GM19238 (cell line): ENCODE results near the gene SLC1A7.

ENCODE experiments used
- DNase-seq: peaks from one replicate; pipeline ENCODE4 v3.0.0; 2011; ENCODE audit warnings: low spot score; ENCODE audit not compliant: insufficient read length

Gene SLC1A7

DNA sequence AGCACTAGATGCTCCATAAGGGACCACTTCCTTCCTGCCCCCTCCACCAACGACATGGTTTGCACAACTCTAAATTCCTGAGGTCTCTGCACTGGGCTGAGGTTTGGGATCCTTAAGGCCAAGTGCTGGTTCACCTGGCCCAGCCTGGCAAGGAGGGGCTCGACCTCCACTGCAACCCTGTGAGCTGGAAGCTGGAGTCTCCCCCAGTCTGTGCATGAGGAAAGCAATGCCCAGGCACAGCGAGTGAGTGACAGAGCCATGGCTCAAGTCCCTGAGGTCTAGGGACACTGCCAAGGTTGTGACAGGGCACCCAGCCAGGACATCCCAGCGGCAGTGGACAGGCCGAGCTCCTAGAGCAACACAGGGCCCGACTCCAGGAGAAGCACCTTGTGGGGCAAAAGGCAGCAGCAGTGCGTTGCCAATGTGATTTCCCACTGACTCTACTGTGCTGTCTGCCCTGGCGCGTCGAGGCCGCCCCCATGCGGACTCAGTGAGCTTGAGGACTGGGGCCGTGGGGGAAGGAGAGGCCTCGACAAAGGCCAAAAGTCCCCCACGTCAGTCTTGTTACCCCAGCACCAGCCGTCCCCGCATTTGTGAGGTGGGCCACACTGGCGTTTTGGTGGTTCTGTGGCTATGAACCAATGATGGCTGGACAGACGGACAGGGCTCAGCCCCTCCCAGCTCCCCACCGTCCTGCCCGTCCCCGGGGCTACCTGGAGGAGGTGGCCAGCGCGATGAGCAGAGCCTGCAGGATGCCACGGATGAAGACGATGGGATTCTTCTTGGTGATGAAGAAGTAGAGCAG lies 50.4 kb downstream of the SLC1A7 start:
- no peak for DNase-seq

DNA sequence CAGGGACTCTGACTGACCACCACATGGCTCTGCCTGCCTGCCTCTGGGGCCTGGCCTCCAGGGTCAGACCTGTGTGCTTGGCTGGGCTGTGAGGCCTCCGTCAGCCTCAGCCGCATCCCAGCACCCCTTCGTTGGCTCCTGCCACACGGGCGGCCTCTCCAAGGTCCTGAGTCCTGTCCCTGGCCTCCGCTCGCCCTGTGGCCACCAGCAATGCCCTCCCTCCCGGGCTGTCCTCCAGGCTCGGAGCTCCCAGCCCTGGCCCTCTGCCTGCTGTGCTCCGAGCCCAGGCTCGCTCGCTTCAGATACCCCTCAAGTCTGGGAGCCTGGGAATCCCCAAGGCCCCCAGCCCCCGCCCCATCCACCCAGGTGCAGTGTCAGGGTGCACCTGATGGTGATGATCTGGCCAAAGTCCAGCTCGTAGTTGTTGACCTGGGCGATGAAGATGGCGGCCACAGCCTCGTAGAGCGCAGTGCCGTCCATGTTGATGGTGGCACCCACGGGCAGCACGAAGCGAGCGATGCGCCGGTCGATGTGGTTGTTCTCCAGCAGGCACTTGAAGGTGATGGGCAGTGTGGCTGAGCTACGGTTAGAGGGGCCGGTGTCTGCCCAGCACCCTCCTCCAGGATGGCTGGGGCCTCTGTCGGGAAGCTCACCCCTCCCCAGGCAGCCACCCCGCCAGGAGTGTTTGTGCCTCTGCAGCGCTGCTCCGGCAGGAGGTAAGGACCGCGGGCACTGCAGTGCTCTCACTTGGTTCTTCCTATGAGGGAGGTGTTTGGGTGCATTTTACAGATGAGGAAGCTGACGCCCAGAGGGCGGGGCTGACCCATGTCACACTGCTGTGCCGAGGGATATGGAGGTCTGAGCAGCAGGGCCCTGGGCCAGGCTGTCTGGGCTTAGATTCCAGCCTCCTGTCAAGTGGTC lies 52.0 kb downstream of the SLC1A7 start:
- DNase-seq: no peak

DNA sequence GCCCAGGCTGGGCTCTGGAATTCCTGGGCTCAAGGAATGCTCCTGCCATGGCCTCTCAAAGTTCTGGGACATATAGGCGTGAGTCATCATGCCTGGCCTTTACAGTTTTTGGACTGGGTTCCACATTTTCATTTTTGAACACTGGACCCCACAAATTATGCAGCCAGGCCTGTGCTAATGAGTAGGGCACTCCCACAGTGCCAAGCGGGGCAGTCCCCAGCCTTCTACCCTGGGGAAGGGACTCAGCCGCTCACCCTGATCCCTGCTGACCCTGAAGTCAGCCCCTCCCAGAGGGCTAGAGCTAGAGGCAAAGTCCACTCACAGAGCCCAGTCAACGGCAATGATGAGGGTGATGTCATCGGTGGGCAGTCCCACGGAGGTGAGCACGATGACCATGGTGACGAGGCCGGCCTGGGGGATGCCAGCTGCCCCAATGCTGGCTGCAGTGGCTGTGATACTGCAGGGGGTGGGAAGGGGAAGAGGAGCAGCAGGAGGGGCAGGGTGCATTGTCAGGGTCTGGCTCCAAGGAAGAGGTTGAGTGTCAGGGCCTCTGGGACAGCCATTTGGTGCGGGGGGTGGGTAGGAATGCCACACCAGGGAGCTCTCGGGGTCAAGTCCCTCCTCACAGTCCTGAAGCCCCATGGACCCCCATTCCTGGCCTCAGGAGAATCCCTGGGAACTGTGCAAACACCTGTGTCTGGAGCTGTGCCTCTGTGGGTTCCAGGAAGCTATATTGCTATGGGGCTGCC lies 52.8 kb downstream of the SLC1A7 start:
- DNase-seq: no peak

DNA sequence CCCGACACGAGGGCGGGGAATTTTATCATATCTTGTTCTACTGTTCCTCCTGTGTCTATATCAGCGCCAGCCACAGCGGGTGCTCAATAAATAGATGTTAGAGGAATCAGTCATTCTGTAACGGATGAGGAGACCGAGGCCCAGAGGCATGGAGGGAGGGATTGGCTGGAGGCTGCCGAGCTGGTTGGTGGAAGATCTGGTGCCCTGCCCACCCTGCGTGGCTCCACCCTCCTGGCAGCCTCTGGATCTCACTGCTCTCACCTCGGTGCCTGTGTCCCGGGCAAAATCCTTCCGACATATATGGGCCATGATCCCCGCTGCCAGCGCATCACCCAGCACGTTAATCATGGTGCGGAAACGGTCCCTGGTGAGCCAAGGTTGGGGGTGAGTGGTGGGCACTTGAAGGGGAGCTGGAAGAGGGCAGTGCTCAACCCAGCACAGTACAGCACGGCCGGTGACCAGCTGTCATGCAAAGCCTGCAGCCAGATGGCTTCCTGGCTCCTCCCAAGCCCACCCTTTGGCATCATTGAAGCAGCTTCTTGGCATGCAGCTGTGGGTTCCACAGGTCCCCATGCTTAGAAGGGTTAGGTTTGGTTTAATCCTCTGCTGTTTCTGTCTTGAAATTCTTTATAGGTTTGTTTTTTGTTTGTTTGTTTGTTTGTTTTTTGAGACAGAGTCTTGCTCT lies 53.7 kb downstream of the SLC1A7 start:
- DNase-seq: no peak

DNA sequence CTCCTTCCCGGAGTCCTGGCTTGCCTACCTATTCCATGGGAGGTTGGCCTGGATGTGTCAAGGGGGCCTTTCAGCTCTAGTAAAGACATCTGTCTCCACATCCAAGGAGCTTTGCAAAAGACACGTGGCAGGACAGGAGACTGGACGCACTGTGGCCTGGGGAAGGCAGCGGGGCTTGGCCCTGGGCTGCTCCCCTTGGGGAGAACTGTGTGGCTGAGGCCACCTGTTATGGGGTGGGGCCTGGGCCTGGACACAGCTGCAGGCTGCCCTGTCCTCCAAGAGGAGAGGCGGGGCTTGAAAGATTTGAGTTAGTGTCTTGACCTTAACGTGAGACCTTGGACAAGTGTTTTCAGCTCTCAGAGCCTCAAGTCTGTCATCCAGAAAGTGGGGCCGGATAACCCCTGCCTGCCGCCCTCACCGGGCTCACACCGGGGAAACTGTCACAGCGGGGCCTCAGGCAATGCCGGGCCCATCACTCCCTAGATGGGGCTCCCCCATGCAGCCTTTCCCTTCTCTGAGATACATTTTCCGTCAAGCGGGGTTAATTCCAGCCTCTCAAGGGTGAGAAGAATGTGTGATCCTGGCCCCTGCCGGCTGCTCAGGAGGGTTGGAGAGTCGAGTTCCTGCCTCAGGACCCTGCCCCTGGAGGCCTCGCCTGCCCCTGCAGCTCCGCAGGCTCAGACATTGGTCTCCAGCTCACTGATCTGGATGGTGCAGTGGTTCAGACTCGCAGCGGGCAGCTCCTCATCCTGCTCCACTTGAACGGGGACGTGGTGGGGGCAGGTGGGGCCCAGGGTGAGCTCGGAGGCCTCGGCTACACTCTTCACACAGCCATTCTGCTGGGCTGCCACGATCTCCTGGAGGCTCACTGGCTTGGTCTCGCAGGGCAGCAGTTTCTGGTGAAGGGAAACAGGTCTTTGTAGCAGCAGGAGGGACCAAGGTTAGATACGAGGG lies 54.8 kb downstream of the SLC1A7 start:
- DNase-seq: no peak

DNA sequence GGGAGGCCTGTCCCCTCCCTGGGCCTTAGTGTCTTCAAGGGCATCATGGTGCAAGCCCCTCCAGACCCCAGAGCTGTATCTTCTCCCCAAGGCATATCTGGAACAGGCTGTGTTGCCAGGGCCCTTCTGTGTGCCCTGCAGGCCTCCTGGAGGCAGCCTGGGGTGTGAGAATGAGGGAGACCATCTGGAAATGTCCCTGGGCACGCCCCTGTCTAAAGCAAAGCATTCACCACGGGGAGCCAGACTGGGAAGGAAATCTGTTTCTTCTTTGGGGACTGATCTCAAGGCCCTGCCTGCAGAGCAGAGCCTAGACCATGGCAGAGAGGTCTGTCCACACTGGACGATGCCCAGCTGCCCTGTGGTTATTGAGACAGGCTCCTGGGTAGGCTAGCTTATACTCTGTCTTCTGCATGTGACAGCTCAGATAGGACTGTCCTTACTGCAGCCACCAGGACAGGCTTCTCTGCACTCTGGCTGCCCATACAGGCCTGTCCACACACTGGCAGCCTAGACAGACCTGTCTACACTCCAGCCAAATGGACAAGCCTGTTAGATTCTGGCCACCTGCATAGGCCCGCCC lies 55.9 kb downstream of the SLC1A7 start:
- no peak for DNase-seq

DNA sequence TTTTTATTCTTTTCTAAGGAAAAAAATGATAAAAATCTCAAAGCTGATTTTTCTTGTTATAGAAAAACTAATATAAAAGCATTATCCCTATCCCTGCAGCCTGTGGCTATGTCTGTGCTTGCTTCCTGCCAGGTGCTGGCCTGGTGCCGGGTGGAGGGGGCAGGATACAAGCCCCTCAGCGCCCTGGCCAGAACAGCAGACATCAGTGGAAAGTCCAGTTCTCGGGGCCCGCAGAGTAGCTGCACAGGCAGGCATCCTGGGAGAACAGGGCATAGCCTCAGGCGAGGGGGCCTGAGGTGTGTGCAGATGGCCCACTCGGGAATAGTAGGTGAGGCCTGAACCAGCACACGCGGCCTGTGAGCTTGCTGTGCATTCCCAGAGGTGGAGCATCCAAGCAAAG lies 57.0 kb downstream of the SLC1A7 start:
- DNase-seq: no peak

DNA sequence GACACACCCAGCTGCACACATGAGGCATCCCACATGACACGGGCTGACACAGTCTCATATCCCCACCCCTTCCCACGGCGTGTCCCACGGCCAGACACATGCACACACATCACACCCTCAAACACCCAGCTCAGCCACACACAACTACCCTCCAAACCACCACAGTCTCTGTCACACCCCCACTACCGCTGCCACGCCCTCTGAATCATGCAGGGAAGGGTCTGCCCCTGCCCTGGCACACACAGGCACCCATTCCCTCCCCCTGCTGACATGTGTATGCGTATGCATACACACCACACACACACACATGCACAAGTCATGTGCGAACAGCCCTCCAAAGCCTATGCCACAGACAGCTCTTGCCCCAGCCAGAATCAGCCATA lies 57.9 kb downstream of the SLC1A7 start:
- DNase-seq: no peak

DNA sequence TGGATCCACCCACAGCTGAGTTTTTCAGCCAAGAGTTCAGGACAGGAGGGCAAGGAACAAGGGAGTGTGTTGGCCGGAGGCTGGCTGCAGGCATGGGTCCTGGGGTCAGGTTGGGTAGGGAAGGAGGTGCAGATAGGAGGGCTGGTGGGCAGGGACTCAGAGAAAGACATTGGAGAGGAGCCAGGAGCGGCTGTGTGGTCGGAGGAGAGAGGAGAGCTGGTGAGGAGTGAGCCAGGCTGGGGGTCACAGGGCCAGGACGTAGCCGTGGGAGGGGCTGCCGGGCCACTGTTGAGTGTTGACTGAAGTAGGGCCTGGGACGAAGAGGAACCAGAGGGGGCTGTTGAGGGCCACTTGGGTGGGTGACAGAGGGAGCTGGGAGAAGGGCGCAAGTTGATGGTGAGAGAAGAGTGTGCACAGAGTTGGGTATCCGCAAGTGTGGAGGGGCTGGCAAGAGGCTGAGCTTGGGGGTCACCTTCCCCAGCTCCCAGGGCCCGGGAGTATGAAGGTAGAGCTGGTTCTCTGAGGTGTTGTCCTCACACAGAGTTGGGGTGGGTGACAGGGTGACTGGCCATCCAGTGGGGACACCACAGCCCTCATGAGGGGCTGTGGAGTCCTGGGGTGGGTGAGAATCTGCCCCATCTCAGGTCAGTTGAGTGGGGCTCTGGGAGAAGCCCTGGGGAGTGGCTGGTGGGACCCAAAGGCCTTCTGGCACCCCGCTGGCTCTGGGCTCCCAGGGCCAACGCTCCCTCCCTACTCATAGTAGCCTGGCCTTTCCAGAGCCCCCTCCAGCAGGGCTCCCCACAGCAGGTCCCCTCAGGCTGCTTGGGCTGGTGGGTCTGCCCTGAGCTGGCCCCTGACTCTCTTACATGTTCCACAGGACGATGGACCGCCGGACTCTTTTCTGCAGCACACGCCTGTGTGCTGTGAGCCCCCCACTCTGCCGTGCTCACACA lies 58.5 kb downstream of the SLC1A7 start:
- DNase-seq: no peak

DNA sequence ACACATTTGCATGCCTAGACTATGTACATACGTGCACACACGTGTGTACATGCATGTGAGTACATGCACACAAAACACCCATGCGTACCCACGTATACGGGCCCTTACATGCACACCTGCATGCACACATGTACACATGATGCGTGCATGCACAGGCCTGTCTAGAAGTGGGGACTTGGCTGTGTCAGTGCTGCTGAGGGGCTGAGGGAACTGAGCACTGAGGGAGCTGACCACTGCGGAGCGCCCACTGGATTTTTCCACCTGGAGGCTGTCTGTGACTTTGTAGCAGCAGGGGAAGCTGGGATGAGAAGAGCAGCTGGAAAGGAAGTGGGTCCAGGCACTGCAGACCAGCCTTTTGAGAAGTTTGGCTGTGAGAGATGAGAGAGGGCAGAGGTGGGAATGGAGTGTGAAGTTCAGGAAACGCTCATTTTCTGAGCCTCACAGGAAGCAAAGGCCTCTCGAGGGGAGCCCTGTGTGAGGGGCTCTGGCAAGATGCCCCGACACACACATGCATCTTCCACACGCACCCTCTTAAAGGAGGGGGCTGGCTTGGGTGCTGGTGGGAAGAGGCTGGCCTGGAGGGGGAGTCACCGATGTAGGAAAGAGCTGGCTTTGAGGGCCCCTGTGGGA lies 59.5 kb downstream of the SLC1A7 start:
- no peak for DNase-seq

DNA sequence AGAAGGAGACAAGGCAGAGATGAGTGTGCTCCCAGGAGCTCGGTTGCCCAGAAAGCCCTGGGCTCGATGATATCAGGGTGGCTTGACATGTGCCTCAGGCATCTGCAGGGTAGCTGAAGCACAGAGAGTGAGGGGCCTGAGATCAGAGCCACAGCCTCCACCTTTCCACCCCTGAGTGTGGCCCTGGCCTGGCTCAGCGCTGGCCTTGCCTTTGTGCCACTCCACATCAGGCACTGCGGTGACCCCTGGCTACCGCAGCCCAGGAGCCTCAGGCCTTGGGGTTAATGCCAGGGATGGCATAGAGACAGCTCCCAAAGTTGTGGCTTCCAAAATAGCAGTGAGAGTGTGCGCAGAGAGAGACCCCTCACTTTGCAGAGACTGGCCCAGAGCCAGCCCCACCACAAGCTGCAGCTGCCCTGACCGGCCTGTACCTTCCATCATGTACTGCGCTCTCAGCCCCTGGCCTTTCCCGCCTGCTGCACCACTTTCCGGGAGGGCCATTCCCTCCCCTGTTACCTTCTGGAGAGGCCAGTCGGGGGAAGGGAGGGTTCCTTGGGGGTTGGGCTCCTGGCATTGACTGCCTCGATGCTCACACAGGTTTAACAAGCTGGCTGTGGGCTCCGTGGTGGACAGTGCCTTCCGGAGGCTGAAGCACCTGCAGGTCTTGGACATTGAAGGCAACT lies 60.9 kb downstream of the SLC1A7 start:
- no peak for DNase-seq

DNA sequence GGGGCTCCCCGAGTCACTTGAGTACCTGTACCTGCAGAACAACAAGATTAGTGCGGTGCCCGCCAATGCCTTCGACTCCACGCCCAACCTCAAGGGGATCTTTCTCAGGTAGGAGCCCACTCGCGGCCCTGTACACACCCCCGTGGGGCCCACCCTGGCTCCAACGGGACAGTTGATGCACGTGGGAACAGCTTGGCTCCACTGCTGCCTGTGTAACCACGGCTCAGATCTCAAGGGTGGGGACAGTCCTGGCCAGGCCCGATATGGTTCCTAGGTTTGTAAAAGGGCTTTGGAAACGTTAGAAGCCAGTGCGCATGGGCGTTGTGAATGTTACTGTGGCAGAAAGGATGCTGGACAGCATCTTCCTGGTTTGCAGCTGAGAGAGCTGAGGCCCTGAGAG lies 61.7 kb downstream of the SLC1A7 start:
- no peak for DNase-seq

DNA sequence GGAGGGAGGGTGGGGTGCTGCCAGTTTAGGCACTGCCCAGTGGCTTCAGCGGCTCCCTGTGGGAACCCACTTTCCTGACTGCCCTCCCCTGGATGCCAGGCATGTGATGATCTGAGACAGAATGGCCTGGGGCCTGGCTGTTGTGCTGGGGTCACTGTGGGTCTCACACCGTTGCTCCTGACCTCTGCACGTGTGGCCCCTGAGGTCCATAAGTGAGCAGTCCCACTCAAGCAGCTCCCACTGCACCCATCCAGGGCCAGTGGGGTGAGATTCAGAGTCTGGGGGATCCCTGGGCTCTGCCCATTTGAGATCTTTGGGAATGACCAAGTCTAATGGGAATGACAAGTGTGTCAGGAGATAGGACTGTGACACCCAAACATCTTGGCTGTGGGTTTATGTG lies 62.4 kb downstream of the SLC1A7 start:
- no peak for DNase-seq

DNA sequence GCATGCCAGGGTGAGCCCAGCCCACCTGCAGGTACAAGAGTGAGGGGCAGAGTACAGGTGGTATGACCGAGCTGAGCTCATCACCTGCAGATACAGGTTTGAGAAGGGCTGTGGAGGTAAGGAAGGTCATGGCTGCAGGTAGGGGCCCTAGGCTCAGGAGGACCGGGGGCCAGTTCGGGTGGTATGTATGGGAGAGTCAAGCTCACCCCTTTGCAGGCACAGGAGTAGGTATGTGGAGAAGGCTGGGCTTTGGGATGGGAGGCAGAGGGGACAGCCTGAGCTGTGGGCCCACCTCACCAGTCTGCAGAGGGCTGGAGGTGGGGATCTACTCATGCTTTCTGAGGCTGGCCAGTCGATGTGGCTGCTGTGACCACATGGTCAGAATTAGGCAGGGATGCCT lies 63.2 kb downstream of the SLC1A7 start:
- DNase-seq: no peak

DNA sequence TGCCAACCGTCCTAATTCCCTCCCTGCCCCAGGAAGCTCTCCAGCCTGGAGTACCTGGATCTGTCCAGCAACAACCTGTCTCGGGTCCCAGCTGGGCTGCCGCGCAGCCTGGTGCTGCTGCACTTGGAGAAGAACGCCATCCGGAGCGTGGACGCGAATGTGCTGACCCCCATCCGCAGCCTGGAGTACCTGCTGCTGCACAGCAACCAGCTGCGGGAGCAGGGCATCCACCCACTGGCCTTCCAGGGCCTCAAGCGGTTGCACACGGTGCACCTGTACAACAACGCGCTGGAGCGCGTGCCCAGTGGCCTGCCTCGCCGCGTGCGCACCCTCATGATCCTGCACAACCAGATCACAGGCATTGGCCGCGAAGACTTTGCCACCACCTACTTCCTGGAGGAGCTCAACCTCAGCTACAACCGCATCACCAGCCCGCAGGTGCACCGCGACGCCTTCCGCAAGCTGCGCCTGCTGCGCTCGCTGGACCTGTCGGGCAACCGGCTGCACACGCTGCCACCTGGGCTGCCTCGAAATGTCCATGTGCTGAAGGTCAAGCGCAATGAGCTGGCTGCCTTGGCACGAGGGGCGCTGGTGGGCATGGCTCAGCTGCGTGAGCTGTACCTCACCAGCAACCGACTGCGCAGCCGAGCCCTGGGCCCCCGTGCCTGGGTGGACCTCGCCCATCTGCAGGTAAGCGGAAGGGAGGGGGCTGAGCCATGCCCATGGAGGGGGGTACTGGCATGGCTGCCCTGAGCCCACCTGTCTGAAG lies 63.9 kb downstream of the SLC1A7 start:
- no peak for DNase-seq

DNA sequence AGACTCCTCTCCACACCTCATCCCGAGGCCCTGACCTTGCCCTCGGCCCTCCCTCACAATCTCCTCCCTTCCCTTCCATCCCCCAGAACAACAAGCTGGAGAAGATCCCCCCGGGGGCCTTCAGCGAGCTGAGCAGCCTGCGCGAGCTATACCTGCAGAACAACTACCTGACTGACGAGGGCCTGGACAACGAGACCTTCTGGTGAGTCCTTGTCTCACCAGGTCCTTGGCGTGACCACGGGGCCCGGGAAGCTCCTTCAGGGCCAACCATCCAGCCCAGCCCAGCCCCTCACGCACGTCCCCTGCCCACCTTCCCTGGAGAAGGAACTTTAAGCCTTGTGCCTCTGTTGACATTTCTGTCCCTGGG lies 64.9 kb downstream of the SLC1A7 start:
- no peak for DNase-seq
